Thyroid gland (tissue), 4 donors: ENCODE measurements around the gene INPP4B.

Experiments used
- CTCF ChIP-seq, 6 experiments: fragments of 200-600 bp in 3 of 6; fragments of 450-650 bp in 3 of 6; sonication (generic) in 3 of 6; IDR thresholded peaks; one replicate each; pipeline ENCODE4 v1.5.1; 2016 to 2019; ENCODE audit warnings: antibody characterized with exemption in 6 of 6, mild to moderate bottlenecking in 2 of 6, inconsistent platforms in 1 of 6, moderate library complexity in 1 of 6
- POLR2A ChIP-seq, 2 donors: fragments of 450-650 bp; IDR thresholded peaks; one replicate each; pipeline ENCODE4 v1.6.1; 2017; ENCODE audit warnings: antibody characterized with exemption in 2 of 2, mild to moderate bottlenecking in 2 of 2, moderate library complexity in 1 of 2

- TF ChIP-seq CTCF (IDR thresholded peaks at IDR 0.05) (no peak), POLR2A (IDR thresholded peaks at IDR 0.05) (no peak)
Observed at GRCh38 chr4:142376204-142376603, 469.9 kb downstream of the INPP4B start.
